SKM-1 (cell line): ENCODE results near the gene CHST12.

Experiments used
- DNase-seq: peaks from one replicate; lab custom pipeline; 2025; ENCODE audit not compliant: unreplicated experiment; lab: John Stamatoyannopoulos, UW

Gene CHST12

DNA sequence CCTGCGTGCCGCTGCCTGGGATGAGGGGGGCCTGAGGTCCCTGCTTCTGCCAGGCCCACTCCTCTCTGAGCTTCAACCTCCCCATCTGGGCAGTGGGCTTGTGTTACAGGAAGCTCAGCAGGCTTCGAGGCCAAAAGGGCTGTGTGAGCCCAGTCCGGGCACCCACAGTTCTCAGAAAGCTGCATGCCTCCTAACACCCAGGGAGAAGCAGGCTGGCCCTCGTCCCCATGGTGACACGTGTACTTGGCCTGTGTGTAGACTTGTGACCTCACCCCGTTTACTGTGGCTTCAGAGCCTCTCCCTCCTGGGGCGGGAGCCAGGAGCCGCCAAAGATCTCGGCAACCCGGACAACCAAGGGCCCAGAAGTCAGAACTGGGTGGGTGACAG lies 75.0 kb downstream of the CHST12 start:
- no peak for DNase-seq

DNA sequence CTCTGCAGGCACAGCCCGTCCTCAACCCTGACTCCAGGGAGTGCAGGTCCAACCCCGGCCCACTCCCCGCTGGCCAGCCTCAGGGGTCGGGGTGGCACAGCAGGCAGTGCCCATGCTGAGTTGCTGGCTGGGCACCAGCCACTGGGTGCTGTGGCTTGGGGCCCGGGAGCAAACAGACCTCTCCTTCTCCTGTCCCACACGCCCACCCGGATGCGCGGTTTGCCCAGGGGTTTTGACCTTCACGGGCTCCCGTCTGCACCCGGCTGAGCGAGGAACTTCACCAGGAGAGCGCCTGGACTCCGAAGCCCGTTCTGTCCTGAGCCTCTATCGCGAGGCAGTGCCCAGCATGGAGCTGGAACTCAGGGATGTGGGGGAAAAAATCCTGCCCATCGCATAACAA lies 75.4 kb downstream of the CHST12 start:
- DNase-seq, result no peak

- DNase-seq, result no peak
Measured at GRCh38 chr7:2479276-2480069, 76.1 kb downstream of the CHST12 start.

GRCh38 chr7:2480070-2480408 lies 76.6 kb downstream of the CHST12 start:
- no peak for DNase-seq

- DNase-seq, result no peak
Measured at GRCh38 chr7:2481195-2481594, 77.8 kb downstream of the CHST12 start.

GRCh38 chr7:2482725-2483451 lies 79.5 kb downstream of the CHST12 start:
- no peak for DNase-seq

DNA sequence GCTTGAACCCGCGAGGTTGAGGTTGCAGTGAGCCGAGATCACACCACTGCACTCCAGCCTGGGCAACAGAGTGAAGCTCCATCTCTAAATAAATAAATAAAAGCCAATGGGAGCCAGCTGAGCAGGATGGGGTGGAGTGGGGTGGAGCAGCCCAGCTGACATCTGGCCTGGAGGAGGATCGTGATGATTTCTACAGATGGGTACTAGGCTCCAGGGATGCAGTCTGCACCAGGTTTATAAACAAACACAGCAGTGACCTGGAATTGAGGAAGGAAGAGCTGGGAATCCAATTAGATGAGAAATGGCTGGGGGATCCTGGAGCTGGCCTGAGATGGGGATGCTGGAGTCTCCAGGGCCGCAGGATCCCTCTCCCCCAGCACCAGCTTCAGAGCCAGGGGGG lies 80.1 kb downstream of the CHST12 start:
- no peak for DNase-seq

GRCh38 chr7:2484868-2485267 lies 81.5 kb downstream of the CHST12 start:
- DNase-seq, result no peak

DNA sequence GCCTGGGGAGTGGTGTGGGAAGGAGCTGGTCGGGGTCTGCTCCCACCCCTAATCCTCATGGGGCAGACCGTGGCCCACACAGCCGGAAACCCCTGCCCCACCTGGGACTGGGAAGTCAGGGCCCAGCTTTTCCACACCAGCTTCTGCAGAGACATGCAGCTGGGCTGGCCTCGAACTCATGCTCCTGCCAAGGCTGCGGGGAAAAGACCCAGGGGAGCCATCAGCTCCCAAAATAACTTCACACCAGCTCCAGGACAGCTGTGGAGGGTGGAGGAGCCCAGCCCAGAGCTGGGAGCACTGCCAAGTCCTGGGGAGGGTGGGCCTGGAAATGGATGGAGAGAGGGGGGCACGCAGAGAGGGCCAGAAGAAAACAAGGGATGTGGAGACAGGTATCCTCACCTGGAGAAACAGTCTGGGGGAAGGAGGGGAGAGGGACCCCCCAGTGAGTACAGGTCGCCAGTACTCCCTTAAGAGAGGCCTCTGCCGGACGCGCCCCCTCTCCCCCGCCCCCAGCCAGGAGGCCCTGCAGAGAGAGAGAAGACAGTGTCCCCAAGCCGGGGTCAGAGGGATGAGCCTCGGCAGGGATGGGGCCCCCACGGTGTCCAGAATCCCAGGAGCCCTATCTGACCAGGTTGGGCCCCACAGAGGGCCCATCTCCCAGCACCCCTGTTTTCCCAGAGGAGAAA lies 84.3 kb downstream of the CHST12 start:
- DNase-seq, result no peak

GRCh38 chr7:2488272-2488645 lies 84.8 kb downstream of the CHST12 start:
- no peak for DNase-seq

GRCh38 chr7:2488681-2489080 lies 85.3 kb downstream of the CHST12 start:
- DNase-seq, result no peak

GRCh38 chr7:2490181-2490651 lies 86.8 kb downstream of the CHST12 start:
- no peak for DNase-seq

DNA sequence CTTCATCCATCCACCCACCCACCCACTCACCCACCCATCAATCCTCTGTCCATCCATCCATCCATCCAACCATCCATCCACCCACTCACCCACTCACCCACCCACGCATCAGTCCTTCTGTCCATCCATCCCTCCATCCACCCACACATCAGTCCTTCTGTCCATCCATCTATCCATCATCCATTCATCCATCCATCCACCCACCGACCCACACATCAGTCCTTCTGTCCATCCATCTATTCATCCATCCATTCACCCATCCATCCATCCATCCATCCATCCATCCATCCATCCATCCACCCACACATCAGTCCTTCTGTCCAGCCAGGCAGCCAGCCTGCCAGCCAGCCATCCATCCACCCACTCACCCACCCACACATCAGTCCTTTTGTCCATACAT lies 88.6 kb downstream of the CHST12 start:
- no peak for DNase-seq

DNA sequence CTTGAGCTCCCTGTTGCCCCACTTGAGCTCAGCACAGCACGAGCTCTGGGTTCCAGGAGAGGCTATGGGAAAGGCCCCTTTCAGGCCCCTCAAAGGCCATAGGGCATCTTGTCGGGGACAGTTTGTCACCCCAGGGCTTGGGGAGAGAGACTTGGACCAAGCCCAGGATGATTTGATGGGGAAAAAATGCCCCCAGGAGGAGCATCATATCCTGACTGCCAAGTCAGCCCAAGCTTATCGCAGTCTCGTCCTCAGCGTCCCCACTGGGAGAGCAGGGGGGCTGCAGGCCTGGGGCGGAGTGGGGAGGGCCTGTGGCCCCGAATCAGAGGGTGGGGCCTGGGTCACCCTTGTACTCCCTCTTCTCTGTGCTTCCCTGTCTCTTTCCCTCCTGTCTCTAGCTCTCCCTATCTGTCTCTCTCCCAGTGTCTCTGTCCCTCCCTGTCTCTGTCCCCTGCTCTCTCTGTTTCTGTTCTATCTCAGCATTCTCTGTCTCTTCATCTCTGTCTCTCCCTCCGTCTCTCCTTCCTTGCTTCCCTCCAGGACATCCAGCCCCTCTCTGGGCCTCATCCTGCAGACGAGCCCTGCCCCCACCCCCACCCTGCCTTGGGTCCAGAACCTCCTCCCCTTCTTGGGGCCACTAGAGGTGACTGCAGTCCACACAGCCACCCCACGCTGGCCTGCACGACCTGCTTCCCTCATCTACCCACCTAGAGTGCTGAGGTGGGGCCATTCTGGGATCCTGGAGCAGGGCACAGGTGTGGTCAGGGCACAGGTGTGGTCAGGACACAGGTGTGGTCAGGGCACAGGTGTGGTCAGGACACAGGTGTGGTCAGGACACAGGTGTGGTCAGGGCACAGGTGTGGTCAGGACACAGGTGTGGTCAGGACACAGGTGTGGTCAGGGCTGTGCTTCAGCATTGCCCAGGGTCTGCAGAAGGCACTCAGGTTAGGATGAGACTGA lies 90.1 kb downstream of the CHST12 start:
- DNase-seq, result no peak

- DNase-seq, result no peak
Measured at GRCh38 chr7:2494191-2495130, 91.0 kb downstream of the CHST12 start.

DNA sequence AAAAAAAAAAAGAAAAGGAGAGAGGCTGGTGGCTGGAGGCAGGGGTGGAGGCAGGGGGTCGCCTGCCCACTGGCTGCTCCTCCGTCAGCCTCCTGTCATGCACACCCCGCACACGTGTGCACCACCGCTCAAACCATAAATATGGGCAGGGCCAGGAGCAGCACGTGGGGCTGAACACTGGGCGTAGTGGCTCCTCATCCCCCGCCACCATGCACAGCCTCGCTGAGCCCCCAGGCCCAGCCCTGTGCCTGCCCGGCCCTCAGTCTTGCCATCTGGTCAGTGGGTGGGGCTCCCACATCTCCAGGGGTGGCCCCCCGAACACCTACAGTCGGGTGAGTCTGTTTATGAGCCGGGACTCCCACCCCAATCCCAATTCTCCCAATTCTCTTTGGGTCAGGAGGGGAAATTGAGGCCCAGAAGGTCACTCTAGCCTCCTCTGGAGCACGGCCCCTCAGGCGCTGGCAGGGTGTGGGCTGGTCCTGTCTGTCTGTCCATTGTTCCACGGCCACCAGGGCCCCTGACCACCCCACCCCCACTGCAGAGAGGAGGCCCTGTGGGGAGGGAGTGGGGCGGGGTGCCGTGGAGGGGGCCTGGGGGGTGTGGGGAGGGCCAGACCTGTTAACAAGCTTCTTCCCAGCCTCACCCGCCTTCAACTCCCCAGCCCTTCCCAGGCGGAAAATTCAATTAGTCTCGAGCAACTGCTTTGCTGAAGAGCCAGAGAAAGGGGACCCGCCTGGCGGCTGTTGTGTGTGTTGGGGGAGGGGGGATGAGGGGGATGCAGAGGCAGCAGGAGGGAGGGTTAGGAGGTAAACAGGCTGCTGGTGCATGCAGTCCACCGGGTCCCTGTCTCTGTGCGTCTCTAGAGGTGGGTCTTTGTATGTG lies 92.2 kb downstream of the CHST12 start:
- no peak for DNase-seq

GRCh38 chr7:2496375-2496774 lies 93.0 kb downstream of the CHST12 start:
- DNase-seq, result no peak

DNA sequence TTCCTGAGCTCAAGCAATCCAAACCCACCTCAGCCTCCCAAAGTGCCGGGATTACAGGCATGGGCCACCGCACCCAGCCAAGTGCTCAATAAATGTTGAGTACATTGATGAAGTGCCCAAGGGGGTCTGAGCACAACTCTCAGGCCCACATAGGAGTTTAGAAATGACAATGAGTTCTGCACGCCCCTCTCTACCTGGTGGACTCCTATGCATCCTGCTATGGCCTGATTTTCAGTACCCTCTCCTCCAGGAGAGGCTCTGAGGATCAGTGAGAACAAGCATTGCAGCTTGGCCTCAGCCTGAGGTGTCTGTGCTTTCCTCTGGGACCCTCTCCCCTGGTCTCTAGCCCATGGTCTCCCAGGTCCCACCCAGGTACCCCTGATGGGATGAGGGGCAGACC lies 93.7 kb downstream of the CHST12 start:
- DNase-seq, result no peak
